GM12878 (cell line): ENCODE data around the gene IDI2. TPM values are rescaled to one million over a fixed set of nuclear protein-coding genes. Genes with fewer than 3 reads are reported as not detected.

Experiments
- ATF2 ChIP-seq: IDR thresholded peaks from 2 replicates; pipeline ENCODE4 v1.6.1; 2012; ENCODE audit warnings: low read length, inconsistent platforms
- ATF3 ChIP-seq: IDR thresholded peaks from 2 replicates; pipeline ENCODE4 v1.6.1; 2011; ENCODE audit warnings: low read depth, mild to moderate bottlenecking, low read length, moderate library complexity, borderline replicate concordance; ENCODE audit errors: extremely low read depth
- BCL11A ChIP-seq: IDR thresholded peaks from 2 replicates; pipeline ENCODE4 v1.6.1; 2011; ENCODE audit warnings: low read depth, low read length
- BRCA1 ChIP-seq: IDR thresholded peaks from 2 replicates; pipeline ENCODE4 v1.6.1; 2011; ENCODE audit warnings: low read depth, low read length, improper control_type of control experiment
- CREB1 ChIP-seq: IDR thresholded peaks from 2 replicates; pipeline ENCODE4 v1.6.1; 2012; ENCODE audit warnings: low read depth, mild to moderate bottlenecking, inconsistent platforms
- FOXK2 ChIP-seq: fragments of 450-650 bp; IDR thresholded peaks from 2 replicates; pipeline ENCODE4 v1.6.1; 2017; ENCODE audit warnings: mild to moderate bottlenecking, moderate library complexity
- HCFC1 ChIP-seq: fragments of 150-350 bp; IDR thresholded peaks from 2 replicates; pipeline ENCODE4 v1.6.1; 2014; ENCODE audit warnings: low read length
- IKZF1 ChIP-seq: fragments of 450-650 bp; conservative IDR thresholded peaks from 2 replicates; pipeline ENCODE4 v1.6.1; 2017; ENCODE audit warnings: antibody characterized with exemption, mild to moderate bottlenecking
- MAX ChIP-seq: IDR thresholded peaks from 2 replicates; pipeline ENCODE4 v1.6.1; 2012; ENCODE audit warnings: low read depth, low read length, improper control_type of control experiment
- NFXL1 ChIP-seq: fragments of 450-650 bp; IDR thresholded peaks from 2 replicates; pipeline ENCODE4 v1.6.1; 2017; ENCODE audit warnings: antibody characterized with exemption, mild to moderate bottlenecking, borderline replicate concordance
- NFYA ChIP-seq: IDR thresholded peaks from 2 replicates; pipeline ENCODE4 v1.6.1; 2011; ENCODE audit warnings: low read depth, mild to moderate bottlenecking, low read length, improper control_type of control experiment, borderline replicate concordance
- NR2C1 ChIP-seq: fragments of 450-650 bp; IDR thresholded peaks from 2 replicates; pipeline ENCODE4 v1.6.1; 2017; ENCODE audit warnings: antibody characterized with exemption, mild to moderate bottlenecking, moderate library complexity
- POU2F2 ChIP-seq: IDR thresholded peaks from 3 replicates; pipeline ENCODE4 v1.6.1; 2011; ENCODE audit warnings: low read depth, mild to moderate bottlenecking, low read length, borderline replicate concordance
- RAD51 ChIP-seq: fragments of 450-650 bp; IDR thresholded peaks from 2 replicates; pipeline ENCODE4 v1.6.1; 2016; ENCODE audit warnings: moderate library complexity, mild to moderate bottlenecking, inconsistent platforms
- RBBP5 ChIP-seq: fragments of 200-600 bp; sonication (generic); conservative IDR thresholded peaks from 2 replicates; pipeline ENCODE4 v1.6.1; 2016
- RELA ChIP-seq: fragments of 450-650 bp; IDR thresholded peaks from 2 replicates; pipeline ENCODE4 v1.8.0; 2014; ENCODE audit warnings: borderline replicate concordance; ENCODE audit not compliant: partially characterized antibody
- RUNX3 ChIP-seq: IDR thresholded peaks from 2 replicates; pipeline ENCODE4 v1.6.1; 2012; ENCODE audit warnings: low read length, inconsistent platforms
- SMAD1 ChIP-seq: fragments of 450-650 bp; IDR thresholded peaks from 2 replicates; pipeline ENCODE4 v1.6.1; 2018; ENCODE audit warnings: mild to moderate bottlenecking, low read depth; ENCODE audit not compliant: partially characterized antibody
- STAT3 ChIP-seq: IDR thresholded peaks from 2 replicates; pipeline ENCODE4 v1.6.1; 2011; ENCODE audit warnings: low read depth, low read length, improper control_type of control experiment
- TAF1 ChIP-seq: IDR thresholded peaks from 2 replicates; pipeline ENCODE4 v1.6.1; 2011; ENCODE audit warnings: mild to moderate bottlenecking, low read depth, low read length, borderline replicate concordance
- TCF12 ChIP-seq: IDR thresholded peaks from 2 replicates; pipeline ENCODE4 v1.6.1; 2011; ENCODE audit warnings: low read depth, mild to moderate bottlenecking, low read length
- USF1 ChIP-seq: IDR thresholded peaks from 2 replicates; pipeline ENCODE4 v1.6.1; 2011; ENCODE audit warnings: borderline replicate concordance, low read depth, mild to moderate bottlenecking, moderate library complexity, mixed read lengths, low read length; ENCODE audit not compliant: insufficient read depth; ENCODE audit errors: extremely low read length
- WRNIP1 ChIP-seq: IDR thresholded peaks from 2 replicates; pipeline ENCODE4 v1.6.1; 2011; ENCODE audit warnings: low read depth, low read length, improper control_type of control experiment, borderline replicate concordance
- YBX1 ChIP-seq: fragments of 450-650 bp; IDR thresholded peaks from 2 replicates; pipeline ENCODE4 v1.6.1; 2016; ENCODE audit warnings: antibody characterized with exemption
- ZBED1 ChIP-seq: IDR thresholded peaks from 2 replicates; pipeline ENCODE4 v1.6.1; 2016; ENCODE audit warnings: borderline replicate concordance
- ZNF274 ChIP-seq: IDR thresholded peaks from one replicate; pipeline ENCODE4 v1.8.0; 2011; ENCODE audit not compliant: insufficient read length, insufficient read depth
- polyA plus RNA-seq, 11 experiments: library from polyadenylated mRNA; depleted of rRNA in 4 of 11; unstranded in 6 of 11; stranded (reverse) in 5 of 11; fragments of >200 nt; fragmentation: Nextera tagmentation in 4 of 11; fragmentation: Illumina TruSeq in 1 of 11; extraction: Ambion mirVana in 4 of 11; extraction: Trizol in 1 of 11; gene quantifications; 1 replicate in 1 of 11; 2 replicates in 10 of 11; pipeline versions ENCODE4 v1.2.1 to v1.2.3, GENCODE V29; 2011 to 2016; ENCODE audit warnings: inconsistent platforms in 2 of 11, missing spikeins in 2 of 11, low read depth in 1 of 11
- total RNA-seq, 4 experiments: library from RNA; depleted of rRNA in 3 of 4; stranded (reverse); fragments of >200 nt in 3 of 4; fragmentation: Illumina TruSeq in 1 of 4; extraction: Trizol in 1 of 4; gene quantifications; 2 replicates each; pipeline versions ENCODE4 v1.2.1 to v1.2.3, GENCODE V29; 2013 to 2021

The IDI2 gene
- total and polyA plus RNA-seq, 10 of the 15 experiments (the other 5 are each of a cell fraction or from before 2014, with no cell fraction given), result 0.06 TPM; not detected in 9

- TF ChIP-seq RELA, result peak; percentile 0
- no peak for TF ChIP-seq STAT3
- TF ChIP-seq POU2F2, result 0 out of 3 replicates have a peak, but pooled peaks have one; percentile 57
- TF ChIP-seq CREB1, result peak; percentile 93
- TF ChIP-seq FOXK2, result no peak
- TF ChIP-seq WRNIP1, result no peak
- peak; percentile 79 for TF ChIP-seq TAF1
- TF ChIP-seq NR2C1, result peak; percentile 73
- TF ChIP-seq ZBED1, result peak; percentile 55; the same call in 1 of the 2 replicates
- no peak for TF ChIP-seq NFYA
- no peak for TF ChIP-seq ATF3
- TF ChIP-seq MAX, result peak; percentile 84
- no peak for TF ChIP-seq BCL11A
- no peak for TF ChIP-seq BRCA1
- no peak for TF ChIP-seq RUNX3
- TF ChIP-seq TCF12, result no peak
- TF ChIP-seq ZNF274, result no peak
- no peak for TF ChIP-seq RAD51
- TF ChIP-seq SMAD1, result no peak
- TF ChIP-seq YBX1, result no peak
- no peak for TF ChIP-seq RBBP5
- no peak for TF ChIP-seq USF1
- no peak for TF ChIP-seq NFXL1
- peak; percentile 62 for TF ChIP-seq HCFC1
- no peak for TF ChIP-seq ATF2
- peak; percentile 86 for TF ChIP-seq IKZF1
Measured at GRCh38 chr10:987870-988666, 37.6 kb downstream of the IDI2 start, which contains the start of gene GTPBP4 (continued).
